Measurements from ENCODE around the gene TSSK3.

Gene TSSK3

GRCh38 chr1:32362474-32363313 lies at the start of gene TSSK3, which contains the start of gene FAM229A:
TSSK3 (plus strand) TSS chr1:32362539; CDS start chr1:32362702, 163 bp downstream.
FAM229A (minus strand) TSS chr1:32362485; CDS start chr1:32362091, 394 bp downstream.
- DNase-seq, result no peak

- DNase-seq, result no peak
Observed at GRCh38 chr1:32316903-32317277, 45.4 kb upstream of the TSSK3 start.

DNA sequence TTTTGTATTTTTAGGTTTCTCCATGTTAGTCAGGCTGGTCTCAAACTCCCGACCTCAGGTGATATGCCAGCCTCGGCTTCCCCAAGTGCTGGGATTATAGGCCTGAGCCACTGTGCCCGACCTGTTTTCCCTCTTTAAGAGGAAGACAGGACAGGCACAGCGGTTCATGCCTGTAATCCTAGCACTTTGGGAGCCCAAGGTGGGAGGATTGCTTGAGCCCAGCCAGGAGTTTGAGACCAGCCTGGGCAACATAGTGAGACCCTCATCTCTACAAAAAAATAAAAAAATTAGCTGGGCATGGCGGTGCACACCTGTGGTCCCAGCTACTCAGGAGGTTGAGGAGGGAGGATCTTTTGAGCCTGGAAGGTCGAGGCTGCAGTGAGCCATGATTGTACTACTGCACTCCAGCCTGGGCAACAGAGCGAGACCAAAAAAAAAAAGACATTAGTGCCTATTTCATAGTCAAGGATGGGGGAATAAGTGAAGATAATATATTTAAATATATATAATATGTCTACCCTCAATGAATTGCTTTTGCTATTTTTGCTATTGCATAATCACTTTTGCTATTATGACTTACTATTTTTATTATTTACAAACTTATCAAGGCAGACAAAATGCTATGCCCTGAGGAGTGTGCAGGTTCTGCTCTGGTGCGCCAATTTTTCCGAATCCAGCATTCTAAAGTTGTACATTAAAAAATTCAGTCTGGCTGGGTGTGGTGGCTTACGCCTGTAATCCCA lies 44.0 kb upstream of the TSSK3 start:
- no peak for DNase-seq

DNA sequence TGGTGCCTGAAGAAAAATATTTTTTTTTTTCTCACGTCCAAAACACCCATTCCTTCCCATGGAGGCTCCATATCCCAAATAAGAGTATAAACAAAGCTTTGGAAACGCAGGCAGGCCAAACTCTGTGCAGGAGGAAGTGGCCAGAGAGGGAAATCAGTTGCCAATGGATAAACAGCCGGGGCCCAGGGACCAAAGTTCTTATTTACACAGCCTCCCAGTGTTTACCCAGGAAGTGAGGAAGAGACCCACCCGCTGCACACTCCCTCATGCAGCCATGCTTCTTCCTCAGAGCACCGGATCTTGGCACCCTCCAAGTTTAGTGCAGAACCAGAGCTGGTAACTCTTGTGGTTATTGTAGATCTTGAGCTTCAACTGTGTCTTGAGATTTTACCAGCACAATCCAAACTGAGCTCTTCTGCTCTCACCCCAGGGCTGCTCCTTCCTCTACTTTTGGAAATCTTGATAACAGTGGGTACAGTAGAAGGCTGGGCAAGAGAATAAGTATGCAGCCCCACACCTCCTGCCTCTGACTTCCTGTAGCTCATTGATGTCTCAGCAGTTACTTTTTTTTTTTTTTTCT lies 40.5 kb upstream of the TSSK3 start:
- no peak for DNase-seq

- DNase-seq, result no peak
Observed at GRCh38 chr1:32327204-32327603, 35.1 kb upstream of the TSSK3 start.

DNA sequence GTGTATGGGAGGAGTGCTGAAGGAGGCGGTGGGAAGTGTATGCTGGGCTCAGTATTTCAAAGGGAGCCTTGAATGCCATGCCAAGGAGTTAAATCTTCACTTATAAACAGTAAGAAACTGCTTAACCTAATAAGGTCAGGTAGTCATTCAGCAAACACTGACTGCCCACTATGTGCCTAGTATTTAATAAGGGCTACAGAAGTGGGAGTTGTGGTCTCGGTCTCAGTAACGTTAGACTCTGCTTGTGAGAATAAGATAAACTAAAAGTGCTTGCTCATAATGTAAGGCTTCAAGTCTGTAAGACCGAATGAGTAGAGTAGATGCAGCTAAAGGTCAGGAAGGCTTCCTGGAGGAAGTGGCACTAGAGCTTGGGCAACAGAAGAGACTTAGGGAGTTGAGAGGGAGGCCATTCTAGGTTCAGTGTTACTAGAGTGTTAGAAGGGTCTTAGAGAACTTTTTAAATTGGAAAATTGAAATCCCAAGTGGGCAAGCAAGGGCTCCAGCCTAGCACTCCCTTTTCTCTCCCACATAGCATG lies 32.3 kb upstream of the TSSK3 start:
- DNase-seq, result no peak

GRCh38 chr1:32330558-32331151 lies 31.7 kb upstream of the TSSK3 start:
- no peak for DNase-seq

- DNase-seq, result no peak
Observed at GRCh38 chr1:32331549-32331948, 30.8 kb upstream of the TSSK3 start.

DNA sequence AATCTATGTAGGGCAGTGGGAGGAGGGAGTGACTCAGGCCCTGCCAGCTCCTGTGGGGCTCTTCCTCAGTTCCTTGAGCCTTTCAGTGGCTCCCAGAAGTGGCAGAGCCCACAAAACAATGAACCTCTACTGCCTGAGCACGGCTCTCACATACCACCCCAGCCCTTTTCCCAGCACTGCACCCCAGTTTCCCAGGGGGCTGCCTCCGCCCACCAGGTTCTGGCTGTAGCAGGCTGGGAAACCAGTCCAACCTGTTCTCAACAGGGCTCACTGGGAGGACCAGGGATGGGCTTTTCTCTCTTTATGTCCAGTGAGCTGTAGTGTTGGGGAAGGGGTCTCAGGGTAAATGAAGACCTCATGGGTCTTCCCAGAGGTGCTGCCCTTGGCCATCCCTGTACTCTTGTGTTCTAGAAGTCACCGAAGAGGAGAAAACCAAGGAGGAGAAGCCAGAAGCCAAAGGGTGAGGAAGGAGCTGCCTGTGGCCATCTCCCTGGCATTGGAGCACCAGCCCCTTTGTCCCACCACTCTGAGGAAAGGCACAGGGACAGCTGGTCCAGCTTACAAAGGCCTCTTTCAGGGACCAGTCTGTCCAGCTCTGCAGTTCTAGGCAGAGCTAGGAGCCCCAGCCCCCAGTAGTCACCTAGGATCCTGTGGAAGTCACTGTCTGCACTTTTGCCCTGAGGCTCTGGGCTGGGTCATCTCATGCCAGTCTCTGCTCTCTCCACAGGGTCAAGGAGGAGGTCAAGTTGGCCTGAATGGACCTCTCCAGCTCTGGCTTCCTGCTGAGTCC lies 29.9 kb upstream of the TSSK3 start:
- DNase-seq, result no peak

DNA sequence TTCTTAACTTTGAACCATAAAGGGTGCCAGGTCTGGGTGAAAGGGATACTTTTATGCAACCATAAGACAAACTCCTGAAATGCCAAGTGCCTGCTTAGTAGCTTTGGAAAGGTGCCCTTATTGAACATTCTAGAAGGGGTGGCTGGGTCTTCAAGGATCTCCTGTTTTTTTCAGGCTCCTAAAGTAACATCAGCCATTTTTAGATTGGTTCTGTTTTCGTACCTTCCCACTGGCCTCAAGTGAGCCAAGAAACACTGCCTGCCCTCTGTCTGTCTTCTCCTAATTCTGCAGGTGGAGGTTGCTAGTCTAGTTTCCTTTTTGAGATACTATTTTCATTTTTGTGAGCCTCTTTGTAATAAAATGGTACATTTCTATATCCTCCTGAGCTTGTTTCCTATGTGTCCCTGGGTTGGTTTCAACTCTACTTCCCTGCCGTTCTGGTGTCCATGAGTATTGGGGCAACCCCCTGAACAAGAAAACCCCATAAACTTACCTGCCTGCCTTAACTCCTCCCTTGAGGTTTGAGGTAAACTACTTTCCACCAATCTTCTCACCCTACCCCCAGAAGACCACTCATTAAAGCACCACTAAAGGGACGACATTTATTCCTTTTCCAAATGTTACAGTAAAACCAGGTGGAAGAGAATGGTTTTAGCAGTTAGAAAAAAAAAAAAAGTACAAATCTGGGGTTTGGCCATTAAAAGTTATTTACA lies 28.9 kb upstream of the TSSK3 start:
- no peak for DNase-seq

GRCh38 chr1:32334274-32334861 lies 28.0 kb upstream of the TSSK3 start:
- no peak for DNase-seq

DNA sequence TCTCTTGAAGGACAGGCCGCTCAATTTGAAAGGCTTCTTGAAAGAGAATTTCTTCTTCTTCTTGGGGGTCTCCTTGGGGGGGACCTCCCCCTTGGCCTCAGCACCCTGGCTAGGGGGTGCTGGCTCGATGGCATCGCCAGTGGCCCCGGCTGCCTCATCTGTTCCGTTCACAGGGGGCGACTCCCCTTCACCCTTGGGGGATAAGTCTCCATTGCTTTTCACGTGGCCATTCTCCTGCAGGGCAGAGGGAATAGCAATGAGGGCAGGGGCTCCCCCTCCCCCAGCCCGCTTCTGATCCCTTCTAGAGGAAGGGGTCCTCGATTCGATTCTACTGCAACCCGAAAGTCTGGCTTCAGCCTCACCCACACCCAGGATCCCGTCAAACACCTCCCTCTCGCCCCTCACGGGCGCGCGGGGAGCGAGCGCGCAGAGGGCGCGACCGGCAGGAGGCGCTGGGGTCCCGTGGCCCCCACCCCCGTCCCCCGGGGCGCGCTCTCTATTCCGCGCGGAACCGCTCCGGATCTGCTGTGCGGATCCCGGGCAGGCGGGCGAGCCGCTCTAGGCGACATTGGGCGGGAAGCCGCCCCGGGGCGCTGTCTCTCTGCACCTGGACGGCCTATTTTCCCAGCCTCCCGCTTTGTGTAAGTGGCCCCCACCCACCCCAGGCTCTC lies 27.3 kb upstream of the TSSK3 start:
- DNase-seq, result peak; percentile 68

DNA sequence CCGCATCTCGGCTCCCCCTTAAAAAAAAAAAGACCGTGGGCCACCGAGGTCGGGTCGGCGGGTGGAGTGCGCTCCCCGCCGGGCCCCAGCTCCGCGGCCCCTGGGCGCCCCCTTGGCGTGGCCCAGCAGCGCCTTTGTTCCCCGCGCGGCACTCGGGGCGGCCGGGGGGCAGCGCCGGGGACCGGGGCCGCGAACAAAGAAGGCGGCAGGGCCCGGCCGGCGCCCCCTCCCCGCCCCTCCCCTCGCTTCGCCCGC lies 26.9 kb upstream of the TSSK3 start:
- no peak for DNase-seq

DNA sequence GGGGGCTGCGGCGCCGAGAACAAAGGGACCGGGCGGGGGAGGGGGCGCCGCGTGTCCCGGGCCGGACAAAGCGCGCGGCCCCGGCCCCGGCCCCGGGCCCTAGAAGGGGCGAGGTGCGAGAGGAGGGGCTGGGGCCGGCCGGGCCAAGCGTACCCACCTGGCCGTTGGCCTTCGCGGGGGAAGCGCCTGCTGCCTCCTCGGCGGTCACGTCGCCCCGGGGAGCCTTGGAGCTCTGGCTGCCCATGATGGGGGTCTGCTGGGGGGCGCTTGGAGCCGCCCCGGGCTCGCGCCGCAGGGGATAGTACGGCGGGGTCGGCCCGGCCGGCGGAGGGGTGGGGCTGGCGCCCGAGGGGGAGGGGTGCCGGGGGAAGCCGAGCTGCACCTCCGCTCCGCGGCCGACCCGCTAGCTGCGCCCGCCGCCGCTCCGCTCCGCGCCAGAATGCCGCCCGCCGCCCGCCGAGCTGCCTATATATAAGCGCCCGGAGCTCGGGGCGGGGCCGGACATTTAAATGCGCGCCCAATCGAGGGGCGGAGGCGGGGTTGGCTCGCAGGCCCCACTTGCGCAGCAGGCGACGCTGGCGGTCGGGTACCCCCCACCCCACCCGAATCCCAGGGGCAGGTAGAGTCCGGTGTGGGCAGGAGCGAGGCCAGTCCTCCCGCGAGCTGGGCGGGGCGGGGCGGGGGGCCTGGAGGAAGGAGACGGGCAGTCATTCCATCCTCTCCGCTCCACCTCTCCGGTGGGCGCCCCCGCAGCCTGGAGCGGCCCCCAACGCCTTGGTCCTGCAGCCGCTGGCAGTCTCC lies 26.3 kb upstream of the TSSK3 start, which contains the start of gene MARCKSL1:
Gene MARCKSL1, minus strand, starts transcription at position 444 of the 801 bp plus-strand sequence. Its CDS starts 200 bp downstream, at position 244.
- DNase-seq, result peak; percentile 77

GRCh38 chr1:32336591-32336932 lies 25.8 kb upstream of the TSSK3 start:
- DNase-seq, result no peak

- DNase-seq, result no peak
Observed at GRCh38 chr1:32336963-32337675, 25.2 kb upstream of the TSSK3 start.

- no peak for DNase-seq
Observed at GRCh38 chr1:32337855-32338636, 24.3 kb upstream of the TSSK3 start.

DNA sequence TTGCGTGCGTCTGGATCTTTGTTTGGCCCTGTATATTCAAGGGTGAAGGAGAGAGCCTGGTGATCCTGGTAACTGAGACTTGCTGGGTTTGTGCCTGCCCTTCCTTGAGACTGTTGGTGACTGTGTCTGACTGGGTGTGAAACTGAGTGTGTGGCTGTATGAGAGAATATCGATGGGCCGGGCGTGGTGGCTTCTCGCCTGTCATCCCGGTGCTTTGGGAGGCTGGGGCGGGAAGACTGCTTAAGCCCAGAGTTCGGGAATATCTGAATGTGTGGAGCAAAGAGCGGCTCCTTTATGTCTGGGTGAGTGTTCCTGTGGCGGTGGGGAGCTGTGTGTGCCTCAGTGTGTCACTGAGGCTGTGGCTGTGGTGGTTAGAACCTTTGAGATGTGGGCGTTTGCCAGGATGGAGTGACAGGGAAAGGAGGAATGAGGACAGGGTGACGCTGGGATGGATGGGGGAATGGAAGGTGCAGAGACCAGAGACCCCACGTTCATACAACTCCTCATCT lies 23.6 kb upstream of the TSSK3 start:
- DNase-seq, result no peak

Data from NCI-H1092 (cell line).